H1 (cell line): ENCODE measurements around the gene ZBTB20.

ENCODE experiments used
- BACH1 ChIP-seq: IDR thresholded peaks from 2 replicates; pipeline ENCODE4 v1.6.1; 2012; ENCODE audit warnings: low read length, improper control_type of control experiment
- SIX5 ChIP-seq: IDR thresholded peaks from 2 replicates; pipeline ENCODE4 v1.6.1; 2011; ENCODE audit warnings: mild to moderate bottlenecking, low read depth, low read length
- SRF ChIP-seq: IDR thresholded peaks from 2 replicates; pipeline ENCODE4 v1.6.1; 2011; ENCODE audit warnings: mild to moderate bottlenecking, low read depth, low read length, moderate library complexity

- TF ChIP-seq SIX5 (no peak), SRF (no peak), BACH1 (no peak)
Measured at GRCh38 chr3:114985776-114986175, 161.3 kb downstream of the ZBTB20 start.
